HFFc6 (cell line): Measurements from ENCODE around the gene PSAPL1. TPM values are rescaled to one million over a fixed set of nuclear protein-coding genes. Genes with fewer than 3 reads are reported as not detected.

Experiments
- DNase-seq: peaks from one replicate; pipeline ENCODE4 v3.0.0-alpha.2; 2018
- H3K27ac Mint-ChIP-seq: 2 replicates; pipeline ENCODE4 v1.8.0; 2020; ENCODE audit warnings: mild to moderate bottlenecking, mixed read lengths
- H3K27me3 Mint-ChIP-seq: 2 replicates; pipeline ENCODE4 v1.8.0; 2021; ENCODE audit warnings: mild to moderate bottlenecking, moderate library complexity, mixed read lengths; ENCODE audit not compliant: insufficient read depth
- H3K36me3 Mint-ChIP-seq: 2 replicates; pipeline ENCODE4 v1.8.0; 2021; ENCODE audit warnings: low read depth, mixed read lengths
- H3K4me1 Mint-ChIP-seq: 2 replicates; pipeline ENCODE4 v1.8.0; 2020; ENCODE audit warnings: low read depth, mixed read lengths
- H3K4me3 Mint-ChIP-seq: 2 replicates; pipeline ENCODE4 v1.8.0; 2020; ENCODE audit warnings: mild to moderate bottlenecking, moderate library complexity, mixed read lengths
- H3K9me3 Mint-ChIP-seq: 2 replicates; pipeline ENCODE4 v1.8.0; 2020; ENCODE audit warnings: mild to moderate bottlenecking, mixed read lengths
- CTCF ChIP-seq: fragments of 200-600 bp; sonication (generic); IDR thresholded peaks from 2 replicates; pipeline ENCODE4 v1.5.0; 2021; ENCODE audit warnings: antibody characterized with exemption, mild to moderate bottlenecking
- total RNA-seq, 6 experiments: library from RNA; stranded (reverse); fragmentation: NEBNext Ultra II Directional; extraction: Animal tissue kit (Norgen Biotek cat#: 25700); gene quantifications; 2 replicates in 1 of 6; 3 replicates in 5 of 6; pipeline ENCODE4 v1.2.3, GENCODE V29; 2021

The PSAPL1 gene
- total RNA-seq, 6 experiments from 2014 or later = not detected

DNA sequence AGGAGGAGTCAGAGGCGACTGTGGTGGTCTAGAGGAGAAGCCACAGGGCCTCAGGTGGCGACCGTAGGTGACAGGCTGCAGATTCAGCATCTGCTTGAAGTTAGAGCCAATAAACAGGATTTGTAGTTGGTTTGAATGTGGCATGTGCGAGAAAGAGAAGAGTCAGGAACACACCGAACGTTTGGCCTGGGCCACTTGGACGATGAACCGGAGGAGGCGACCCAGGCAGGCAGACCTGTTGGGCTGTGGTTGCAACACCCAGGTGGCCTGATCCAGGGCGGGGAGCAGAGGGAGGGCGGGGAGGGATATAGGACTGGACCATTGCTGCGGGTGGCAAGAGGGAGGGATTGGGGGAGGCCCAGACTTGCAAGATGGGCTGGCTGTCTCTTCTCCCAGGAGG is 10.0 kb upstream of the PSAPL1 start:
- TF ChIP-seq CTCF = no peak
- Mint-ChIP-seq H3K27me3 (peaks cover 20% of the 10 kb centered on the region), H3K4me1 (no peaks in the 10 kb centered on the region), H3K4me3 (no peak overlapping the region), H3K36me3 (no peaks in the 10 kb centered on the region), H3K27ac (no peak overlapping the region), H3K9me3 (no peaks in the 10 kb centered on the region)
- DNase-seq = no peak

- no peaks in the 10 kb centered on the region for H3K4me1 Mint-ChIP-seq
- no peak overlapping the region for H3K4me3 Mint-ChIP-seq
- DNase-seq = no peak
- no peak for TF ChIP-seq CTCF
- H3K27ac Mint-ChIP-seq = no peak overlapping the region
- H3K36me3 Mint-ChIP-seq = no peaks in the 10 kb centered on the region
- H3K9me3 Mint-ChIP-seq = no peaks in the 10 kb centered on the region
- peaks cover 20% of the 10 kb centered on the region for H3K27me3 Mint-ChIP-seq
Observed at GRCh38 chr4:7444314-7444713, 9.6 kb upstream of the PSAPL1 start.

DNA sequence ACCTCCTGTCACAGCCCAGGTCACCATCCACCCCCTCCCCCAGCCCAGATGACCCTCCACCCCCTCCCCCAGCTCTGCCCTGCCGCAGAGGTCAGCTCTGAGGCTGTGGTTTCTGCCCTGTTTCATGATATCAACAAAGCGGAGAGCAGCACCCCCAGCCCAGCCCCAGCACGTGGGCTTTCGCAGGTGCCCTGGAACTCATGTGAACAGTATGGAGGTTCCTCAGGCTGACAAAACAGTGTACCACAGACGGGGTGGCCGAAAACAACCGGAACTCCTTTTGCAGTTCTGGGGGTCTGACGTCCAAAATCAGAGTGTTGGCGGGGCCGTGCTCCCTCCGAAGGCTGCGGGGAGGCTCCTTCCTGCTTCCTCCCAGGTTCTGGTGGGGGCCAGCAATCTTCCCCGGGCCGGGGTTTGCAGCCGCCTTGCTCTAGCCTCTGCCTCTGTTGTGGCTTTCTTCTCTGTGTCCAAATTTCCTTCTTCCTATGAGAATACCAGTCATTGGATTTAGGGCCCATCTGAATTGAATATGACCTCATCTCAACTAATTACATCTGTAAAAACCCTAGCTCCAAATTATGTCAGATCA is 7.9 kb upstream of the PSAPL1 start:
- Mint-ChIP-seq H3K9me3 (no peaks in the 10 kb centered on the region), H3K27me3 (peaks cover 23% of the 10 kb centered on the region), H3K4me3 (no peak overlapping the region)

DNA sequence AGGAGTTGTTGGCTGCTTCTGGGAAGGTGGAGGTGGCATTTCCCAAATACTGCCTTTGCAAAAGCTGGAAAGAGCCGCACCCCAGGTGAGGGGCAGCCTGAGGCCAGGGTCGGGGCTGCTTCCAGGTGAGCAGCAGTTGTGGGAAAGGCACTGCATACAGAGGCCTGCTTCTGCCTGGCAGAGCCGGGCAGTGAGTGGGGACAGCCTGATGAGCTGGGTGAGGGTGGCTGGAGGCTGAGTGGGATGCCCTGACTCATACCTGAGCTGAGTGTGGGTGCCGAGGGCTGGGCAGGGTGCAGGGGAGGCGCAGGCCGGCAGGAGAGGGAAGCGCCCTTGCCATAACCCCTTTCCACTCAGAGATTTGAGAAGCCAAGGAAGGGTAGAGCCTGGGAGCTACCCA is 6.5 kb upstream of the PSAPL1 start:
- H3K27me3 Mint-ChIP-seq = peaks cover 27% of the 10 kb centered on the region
- H3K4me1 Mint-ChIP-seq = no peaks in the 10 kb centered on the region
- no peak for TF ChIP-seq CTCF
- H3K4me3 Mint-ChIP-seq = no peak overlapping the region
- no peak overlapping the region for H3K27ac Mint-ChIP-seq
- DNase-seq = no peak
- H3K36me3 Mint-ChIP-seq = no peaks in the 10 kb centered on the region
- H3K9me3 Mint-ChIP-seq = no peaks in the 10 kb centered on the region

More for the DNA sequence above, 7.9 kb upstream of the PSAPL1 start:
- Mint-ChIP-seq H3K27ac (no peak overlapping the region), H3K4me1 (no peaks in the 10 kb centered on the region), H3K36me3 (no peaks in the 10 kb centered on the region)
- DNase-seq = no peak
- no peak for TF ChIP-seq CTCF

DNA sequence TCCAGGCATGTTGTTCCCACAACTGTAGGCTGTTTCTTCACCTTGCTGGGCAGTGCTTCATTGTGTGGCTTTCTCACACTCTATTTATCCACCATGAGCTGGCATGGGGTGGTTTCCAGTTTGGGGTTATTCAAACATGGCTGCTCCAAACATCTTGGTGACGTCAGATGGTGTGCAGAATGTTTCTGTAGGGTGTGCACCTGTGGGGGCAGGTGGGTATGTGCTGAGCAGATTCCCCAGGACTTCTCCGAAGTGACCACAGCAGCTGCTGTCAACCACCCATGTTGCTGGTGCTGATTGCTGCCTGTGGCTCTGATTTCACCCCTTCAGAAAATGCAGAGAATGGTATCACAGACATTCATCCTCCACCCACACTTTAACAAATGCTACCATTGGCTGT is 5.0 kb upstream of the PSAPL1 start:
- Mint-ChIP-seq H3K27ac (no peak overlapping the region), H3K27me3 (peaks cover 23% of the 10 kb centered on the region), H3K9me3 (no peaks in the 10 kb centered on the region), H3K36me3 (no peaks in the 10 kb centered on the region), H3K4me1 (no peaks in the 10 kb centered on the region), H3K4me3 (no peak overlapping the region)
- no peak for DNase-seq
- no peak for TF ChIP-seq CTCF

- Mint-ChIP-seq H3K4me1 (no peaks in the 10 kb centered on the region), H3K36me3 (no peaks in the 10 kb centered on the region), H3K27me3 (peaks cover 20% of the 10 kb centered on the region), H3K27ac (no peak overlapping the region), H3K9me3 (no peaks in the 10 kb centered on the region), H3K4me3 (no peak overlapping the region)
- no peak for TF ChIP-seq CTCF
- no peak for DNase-seq
Observed at GRCh38 chr4:7436256-7436655, 1.5 kb upstream of the PSAPL1 start.
